HG03196 (cell line): Measurements from ENCODE around the gene MRPL23.

Experiments
- ATAC-seq: cut with Tn5 transposase; IDR thresholded peaks from one replicate; pipeline ENCODE4 v1.9.1; 2021; ENCODE audit not compliant: unreplicated experiment

The MRPL23 gene

DNA sequence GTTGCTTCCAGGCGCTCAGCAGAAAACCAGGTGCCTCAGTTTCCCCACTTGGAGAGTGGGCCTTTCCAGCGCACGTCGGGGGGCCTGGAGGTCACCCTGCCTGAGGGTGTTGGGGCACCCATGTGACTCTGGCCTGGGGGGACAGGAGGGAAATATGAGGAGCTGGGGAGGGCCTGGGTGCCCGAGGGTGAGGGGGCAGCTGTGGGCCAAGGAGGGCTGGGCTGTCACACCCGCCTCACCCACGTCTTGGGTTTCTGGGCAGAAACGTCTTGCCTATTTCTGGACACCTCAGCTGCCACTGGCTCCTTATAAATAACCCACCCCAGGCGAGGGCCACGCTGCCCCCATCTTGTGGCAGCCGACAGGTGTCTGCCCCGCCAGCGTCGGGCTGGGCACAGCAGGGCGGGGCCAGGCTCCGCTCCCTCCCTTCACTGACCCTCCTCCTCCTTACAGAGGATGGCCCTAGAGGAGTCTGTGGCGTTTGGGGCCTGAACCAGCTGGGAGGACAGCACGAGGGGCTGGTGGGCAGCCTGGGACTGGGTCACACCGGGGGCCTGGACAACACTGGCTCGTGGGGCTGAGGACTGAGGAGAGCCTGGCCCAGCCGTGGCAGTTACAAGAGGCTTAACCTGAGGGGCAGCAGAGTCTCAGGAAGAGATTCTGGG lies 26.1 kb upstream of the MRPL23 start:
- no peak for ATAC-seq

DNA sequence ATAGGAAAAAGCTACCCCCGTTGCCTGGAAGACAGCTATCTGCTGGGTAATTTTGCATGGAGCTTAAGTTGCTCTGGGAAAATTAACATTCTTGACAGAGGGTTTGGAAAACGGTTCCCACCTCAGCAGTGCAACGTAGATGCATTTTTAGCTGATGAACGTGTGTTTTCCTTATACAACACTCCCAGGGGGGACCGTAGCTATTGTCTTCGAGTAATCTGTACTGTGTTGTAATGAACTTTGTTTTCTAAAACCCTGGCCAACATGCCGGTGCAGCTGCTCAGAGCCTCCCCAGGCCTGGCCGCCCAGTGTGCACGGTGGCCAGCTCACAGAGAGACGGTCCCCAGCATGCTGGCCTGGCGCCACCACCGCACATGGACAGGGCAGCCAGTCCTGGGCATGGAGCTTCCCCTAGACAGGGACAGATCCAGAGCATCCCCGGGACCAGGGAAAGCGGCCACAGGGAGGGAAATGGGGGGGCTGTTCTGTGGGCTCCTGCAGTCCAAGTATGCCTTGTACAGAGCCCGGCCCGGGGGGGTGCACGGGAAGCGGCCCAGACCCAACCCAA lies 25.5 kb upstream of the MRPL23 start:
- no peak for ATAC-seq

DNA sequence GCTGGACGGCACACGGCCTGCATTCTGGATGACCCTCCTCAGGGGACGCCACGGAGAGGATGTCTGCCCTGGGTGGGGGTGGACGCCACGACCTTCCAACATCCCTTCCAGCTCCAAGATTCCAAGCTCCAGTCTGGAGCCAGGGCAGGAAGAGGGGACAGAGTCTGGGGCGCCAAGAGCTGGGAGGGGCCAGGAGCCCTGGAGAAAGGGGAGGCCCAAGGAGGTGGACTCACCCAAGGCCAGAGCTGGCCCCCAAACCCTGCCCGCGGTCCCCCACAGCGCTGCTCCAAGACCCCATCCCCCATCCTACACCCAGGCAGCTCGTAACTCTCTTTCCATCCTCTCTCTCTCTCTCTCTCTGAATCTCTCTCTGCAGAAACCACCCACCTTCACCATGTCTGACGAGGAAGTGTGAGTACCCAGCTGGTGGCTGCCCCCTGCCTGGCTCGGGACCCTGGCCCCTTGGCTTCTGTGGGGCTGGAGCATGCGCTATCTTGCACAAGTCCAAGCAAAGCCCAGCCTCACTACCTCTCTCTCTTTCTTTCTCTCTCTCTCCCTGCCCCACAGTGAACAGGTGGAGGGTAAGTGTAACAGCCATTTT lies 24.6 kb upstream of the MRPL23 start:
- ATAC-seq: no peak

DNA sequence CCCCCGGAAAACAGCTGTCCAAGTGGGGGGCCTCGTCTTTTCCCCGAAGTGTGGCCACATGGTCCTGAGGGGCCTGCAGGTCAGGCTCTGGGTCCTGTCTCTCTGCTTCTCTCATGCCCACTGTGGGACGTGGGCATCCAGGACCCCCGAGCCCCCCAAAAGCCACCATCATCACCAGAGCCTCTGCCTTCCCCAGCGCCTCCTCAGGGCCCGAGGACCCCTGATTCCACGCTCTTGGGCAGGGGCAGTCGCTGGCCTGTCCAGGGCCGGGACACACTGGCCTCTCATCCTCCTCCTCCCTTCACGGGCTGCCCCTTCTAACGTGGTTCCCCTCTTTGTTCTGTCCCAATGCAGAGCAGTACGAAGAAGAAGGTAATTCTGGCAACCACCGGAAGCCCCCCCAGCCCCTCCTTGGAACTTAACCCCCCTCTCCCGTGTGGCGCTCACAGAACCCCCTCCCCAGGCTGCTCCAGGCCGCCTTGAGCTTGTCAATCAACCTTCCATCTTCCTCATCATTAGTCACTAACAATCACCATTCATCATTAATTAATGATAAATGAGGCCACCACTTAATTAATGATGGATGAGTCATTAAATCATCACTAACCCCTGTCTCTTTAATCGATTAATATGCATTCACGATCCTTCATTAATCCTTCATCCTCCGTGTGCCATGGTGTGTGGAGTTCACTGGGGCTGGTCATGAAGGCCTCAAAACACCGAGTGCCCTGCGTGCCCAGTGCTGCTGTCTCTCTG lies 23.8 kb upstream of the MRPL23 start:
- no peak for ATAC-seq

DNA sequence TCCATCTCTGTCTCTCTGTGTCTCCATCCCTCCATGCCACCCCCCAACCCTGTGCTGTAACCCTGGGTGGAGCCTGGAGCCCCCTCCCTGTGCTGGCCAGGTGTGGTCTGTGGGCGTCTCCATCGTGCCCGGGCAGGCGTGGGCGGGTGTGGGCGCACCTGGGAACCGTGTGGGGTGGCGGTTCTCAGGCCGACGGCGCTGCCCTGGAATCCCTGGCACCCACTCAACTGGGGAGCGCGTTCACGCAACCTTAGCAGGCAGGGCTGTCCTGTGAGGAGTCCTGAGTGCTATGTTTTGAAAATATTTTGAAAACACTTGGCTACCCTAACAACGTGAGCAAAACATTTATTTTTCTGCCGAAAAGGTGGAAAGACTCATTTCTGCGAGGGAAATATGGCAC lies 23.0 kb upstream of the MRPL23 start:
- ATAC-seq: no peak

DNA sequence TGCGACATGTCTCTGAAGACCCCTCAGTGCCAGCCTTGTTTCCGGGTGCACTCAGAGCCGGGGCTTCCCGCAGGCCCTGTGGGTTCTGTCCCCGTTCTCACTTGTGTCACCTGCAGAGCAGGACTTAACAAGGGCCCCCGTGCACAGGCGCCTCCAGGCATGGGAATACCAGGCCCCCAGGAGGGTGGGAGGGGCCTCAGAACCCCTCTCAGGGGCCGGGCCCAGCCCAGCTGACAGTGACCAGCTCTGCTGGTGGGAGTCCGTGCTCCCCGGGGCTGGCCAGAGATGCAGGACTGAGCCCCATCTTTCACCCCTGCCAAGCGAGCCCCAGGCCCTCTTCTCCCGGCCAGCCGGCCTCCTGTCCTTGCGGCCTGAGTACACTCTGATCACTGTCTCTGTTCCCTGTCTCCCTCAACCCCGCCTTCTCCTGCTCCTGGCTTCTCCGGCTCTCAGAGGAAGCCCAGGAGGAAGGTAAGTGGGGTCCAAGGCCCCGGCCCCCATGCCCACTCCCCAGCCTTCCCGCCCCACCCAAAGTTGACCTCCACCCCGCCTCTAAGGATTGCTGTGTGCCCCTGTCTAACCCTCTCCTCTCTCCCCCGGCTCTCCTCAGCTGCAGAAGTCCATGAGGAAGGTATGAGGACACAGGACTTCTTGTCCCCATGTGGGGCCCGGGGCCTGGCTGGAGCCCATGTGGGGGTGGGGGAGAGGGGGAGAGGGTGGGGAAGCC lies 22.3 kb upstream of the MRPL23 start:
- ATAC-seq: no peak

DNA sequence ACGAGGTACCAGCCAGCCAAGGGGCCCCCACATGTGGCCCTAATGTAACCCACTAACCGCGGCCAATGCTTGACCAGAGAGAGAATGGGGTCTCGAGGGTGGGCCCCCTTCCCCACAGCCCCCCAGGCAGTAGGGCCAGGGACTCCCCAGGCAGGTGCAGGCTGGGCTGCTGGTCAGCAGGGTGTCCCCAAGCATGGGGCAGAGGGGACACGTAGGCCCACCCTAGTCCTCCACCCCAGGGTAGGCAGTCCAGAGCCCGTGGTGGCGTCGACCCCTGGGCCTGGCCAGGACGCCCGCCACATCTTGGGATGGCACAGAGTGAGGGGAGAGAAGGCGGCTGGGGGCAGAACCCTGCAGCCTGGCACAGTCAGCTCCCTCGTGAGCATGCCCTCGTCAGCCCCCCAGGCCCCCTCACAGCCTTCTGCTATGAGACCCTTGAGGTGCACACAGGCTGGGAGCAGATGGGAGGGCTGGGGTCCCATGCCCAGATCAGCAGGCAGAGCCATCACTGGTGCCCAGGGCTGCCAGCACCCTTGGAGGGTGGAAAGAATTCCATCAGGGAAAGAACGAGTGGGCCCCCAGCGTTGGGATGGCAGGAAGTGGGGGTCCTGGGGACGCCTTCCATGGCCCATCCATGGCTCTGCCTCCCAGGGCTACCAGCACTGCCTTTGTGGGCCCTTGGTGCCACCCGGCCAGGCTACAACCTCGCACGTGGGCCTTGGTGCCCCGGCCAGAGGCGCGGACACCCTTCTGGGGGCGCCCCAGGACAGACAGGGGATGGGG lies 21.6 kb upstream of the MRPL23 start:
- ATAC-seq: no peak

DNA sequence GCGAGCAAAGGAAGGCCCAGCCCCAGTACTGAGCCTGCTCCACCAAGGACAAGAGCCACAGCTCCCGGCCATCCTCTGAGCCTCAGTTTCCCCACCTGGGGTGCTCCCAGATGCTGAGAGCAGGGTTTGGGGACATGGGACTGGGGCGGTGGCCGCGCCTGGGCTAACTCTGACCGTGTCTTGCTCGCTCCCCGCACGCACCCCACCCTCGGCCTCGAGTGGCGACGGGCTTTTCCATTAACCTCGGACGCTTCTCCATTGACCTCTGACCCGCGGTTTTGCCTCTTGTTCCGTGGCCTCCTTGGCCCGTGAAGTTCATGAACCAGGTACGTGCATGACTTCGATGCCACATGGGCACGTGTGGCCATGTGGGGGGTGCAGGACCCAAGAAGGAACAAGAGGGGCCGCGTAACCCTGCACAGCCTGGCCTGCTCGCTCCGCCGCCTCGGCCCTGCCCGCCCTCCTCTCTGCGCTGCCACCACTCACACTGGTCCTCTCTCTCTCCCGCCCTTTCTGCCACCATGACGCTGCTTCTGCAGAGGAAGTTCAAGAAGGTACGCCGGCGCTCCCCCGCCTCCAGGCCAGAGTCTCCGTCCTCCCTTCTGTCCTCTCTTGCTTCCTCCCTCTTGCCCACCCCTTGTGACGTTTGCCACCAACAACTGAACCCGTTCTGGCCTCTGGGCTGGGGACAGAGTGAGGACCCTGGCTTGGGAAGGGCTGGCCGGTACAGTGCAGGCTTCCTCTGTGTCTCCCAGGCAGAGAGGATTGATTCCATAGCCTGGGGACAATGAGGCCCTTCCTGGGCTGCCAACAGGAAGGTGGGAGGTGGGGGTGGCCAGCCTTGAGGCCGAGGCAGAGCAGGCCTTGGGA lies 20.7 kb upstream of the MRPL23 start:
- ATAC-seq: no peak

DNA sequence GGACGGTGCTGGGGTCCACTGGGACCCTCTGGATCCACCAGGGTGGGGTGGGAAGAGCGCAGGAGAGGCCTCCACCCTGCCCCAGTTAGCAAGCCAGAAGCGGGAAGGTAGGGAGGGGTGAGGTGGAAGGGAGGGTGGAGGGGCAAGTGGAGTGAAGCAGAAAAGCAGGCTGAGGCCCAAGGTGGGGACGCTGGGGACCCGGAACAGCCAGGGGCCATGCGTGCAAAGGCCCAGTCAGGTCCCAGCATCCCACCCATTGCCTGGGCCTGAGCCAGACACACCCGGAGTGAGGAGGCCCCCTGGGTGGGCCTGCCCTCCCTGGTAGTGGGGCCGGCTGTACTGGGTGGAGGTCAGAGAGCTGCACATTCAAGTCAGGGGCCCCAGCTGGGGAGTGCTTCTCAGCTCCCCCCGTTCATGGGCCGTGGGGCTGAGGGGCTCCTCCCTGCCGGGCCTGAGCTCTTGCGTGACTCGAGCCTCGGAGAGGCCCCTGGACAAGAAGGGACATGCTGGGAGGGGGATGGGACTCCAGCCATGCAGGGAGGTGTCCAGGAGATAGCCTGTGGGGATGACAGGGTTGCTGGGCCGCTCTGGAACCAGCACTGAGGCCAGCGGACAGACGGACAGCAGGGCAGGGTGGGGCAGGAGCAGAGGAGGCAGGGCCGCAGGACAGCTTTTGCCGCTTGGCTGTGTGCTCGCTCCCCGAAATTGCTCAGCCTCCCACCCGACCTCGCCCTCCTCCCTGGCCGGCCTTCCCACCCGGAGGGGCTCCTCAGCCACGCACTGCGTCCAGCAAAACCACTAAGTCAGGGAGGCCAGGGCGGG lies 19.9 kb upstream of the MRPL23 start:
- ATAC-seq: no peak

DNA sequence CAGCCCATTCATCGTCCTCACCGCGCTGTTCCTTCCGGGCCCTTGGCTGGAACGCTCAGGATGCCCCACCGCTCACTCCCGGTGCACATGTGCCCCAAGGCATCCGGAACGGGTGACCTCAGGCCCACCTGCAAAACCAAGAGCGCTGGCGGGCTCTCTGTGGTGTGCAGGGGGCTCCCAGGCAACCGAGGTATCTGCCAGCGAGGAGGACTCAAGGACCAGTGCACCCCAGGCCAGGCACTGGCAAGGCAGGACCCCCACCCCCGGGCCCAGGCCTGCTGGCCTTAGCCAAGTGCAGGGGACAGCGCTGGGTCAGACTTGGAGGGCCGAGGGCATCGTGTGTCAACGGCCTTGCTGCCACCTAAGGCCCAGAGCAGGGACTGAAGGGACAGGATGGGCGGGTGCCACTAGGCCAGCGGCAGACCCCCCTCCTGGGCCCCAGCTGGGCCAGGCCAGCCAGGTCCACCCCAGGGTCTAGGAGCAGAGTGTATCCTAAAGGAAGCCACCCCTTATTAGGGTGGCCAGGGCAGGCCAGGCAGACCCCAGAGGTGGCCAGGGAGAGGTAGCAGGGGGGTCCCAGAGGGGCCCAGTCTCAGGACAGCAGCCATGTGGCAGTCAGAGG lies 19.2 kb upstream of the MRPL23 start:
- ATAC-seq: no peak

DNA sequence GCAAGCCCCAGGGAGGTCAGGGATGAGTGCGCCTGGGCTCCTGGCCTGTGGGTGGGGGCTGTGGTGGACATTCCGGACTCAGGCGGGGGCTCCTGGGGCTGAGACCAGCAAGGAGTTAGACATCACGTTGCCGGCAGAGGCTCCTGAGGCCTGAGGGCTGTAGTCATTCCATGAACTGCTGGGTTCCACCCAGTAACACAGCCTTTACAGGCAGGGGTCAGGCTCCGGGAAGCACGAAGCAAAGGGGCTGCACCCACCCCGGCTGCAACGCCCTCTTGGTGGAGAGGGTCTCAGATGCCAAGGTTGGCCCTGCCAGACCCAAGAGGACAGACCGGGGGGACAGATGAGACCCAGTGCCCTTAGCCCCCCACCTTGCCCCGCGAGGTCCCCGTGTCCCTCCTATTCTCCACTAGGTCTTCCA lies 18.7 kb upstream of the MRPL23 start:
- no peak for ATAC-seq

DNA sequence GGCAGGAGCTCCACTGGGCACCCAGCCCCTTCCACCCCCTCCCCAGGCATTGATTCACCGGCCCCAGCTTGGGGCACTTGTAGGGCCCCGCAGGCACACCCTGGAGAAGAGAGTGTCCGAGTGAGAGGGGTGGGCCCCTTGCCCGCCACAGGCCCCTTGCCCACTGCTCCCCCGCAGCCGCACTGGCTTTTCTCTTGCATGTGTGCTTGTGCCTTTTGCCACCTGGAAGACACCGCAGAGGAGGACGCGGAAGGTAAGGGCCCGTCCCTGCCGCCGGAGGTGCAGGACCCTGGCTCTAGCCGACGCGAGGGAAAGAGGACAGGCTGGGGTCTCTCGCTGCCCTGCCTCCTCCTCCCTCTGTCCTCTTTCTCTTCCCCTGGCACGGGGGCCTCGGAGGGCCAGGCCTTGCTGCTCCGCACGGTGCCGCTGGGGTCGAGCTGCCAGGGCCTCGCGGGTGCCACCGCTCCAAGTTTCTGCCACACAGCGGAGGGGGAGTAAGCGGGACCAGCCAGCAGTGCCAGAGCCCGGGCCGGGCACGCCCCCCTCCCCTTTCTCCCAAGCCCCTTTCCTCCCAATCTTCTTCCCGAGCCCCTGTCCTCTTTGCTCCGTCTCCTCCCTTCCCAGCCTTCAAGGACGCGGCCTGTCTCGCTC lies 18.1 kb upstream of the MRPL23 start:
- no peak for ATAC-seq

DNA sequence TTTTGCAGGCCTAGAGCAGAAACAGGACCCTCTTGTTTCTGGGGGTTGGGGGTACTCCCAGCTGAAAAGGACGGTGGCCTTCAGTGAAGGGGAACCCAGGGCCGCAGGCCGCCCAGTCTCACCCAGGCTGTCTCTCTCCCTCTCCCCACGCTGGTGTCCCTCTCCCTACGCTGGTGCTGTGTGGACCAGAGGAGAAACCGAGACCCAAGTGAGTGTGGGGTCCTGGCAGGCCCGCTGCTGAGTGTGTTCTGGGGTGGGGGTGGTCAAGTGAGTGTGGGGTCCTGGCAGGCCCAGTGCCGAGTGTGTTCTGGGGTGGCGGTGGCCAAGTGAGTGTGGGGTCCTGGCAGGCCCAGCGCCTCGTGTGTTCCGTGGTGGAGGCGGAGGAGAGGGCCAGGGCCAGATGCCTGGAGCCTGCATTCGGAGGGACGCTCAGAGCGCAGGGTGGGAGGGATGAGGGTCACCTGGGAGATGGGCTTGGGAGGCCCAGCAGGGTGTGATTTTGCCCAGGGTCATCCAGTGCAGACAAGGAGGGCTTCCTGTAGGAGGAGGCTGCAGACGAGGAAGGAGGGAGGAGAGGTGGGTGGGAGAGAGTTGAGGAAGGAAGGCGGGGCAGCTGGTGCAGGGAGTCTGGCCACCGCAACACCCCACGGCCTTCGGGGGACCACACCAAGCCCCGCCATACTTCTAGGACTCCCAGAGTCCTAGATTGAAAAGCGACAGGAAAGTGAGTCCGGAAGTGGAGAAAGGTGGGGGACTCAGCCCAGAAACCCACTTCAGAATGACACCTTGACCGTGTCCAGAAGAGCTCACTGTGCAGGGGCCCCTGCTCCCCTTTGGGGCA lies 17.3 kb upstream of the MRPL23 start:
- no peak for ATAC-seq

DNA sequence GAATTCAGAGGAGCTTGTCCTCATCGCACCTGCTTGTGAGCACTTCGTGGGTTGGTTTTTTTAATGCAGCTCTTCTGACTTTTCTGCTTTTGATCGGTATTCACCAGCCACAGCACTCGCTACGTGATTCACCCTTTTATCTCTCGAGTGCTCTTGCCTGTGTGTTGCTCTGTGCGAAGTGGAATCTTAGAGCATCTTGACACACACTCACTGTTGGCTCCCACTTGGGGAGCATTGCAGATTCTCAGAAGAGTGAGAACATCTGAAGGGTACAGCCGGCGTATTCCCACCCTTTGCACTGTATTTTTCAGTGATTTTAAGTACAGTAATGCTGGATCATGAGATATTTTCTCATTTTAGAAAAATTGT lies 16.7 kb upstream of the MRPL23 start:
- no peak for ATAC-seq

DNA sequence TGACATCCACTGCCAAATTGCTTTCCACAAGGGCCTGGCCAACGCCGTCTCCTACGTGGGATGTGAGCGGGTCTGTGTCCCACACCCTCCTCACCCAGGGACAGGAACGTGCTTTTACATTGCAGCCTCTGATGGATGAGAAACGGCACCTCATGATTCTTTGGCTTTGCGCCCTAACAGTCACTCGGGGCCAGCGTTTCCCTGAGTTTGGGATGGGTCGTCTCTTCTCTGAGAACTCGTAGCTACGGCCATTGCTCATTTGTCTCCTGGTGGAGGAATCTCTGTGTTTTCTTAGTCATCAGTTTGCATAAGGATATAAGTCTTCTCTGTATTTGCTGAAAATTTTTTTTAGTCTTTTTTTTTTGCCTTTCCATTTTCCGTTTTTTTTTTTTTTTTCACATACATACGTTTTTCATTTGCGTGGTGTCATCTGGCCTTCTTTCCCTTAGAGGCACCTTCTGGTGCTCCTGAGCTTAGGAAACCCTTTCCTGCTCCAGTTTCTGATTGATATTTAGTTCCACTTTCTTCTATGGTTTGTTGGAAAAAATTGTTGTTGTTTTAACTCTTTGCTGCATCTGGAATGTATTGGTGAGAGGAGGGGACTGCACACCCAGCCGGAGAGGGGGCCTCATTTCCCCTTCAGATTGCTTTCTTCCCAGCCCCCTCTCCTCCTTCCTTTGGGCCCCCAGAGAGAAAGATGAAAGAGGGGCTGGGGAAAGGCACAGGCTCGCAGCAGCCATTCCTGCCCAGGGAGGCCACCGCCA lies 15.6 kb upstream of the MRPL23 start:
- no peak for ATAC-seq

DNA sequence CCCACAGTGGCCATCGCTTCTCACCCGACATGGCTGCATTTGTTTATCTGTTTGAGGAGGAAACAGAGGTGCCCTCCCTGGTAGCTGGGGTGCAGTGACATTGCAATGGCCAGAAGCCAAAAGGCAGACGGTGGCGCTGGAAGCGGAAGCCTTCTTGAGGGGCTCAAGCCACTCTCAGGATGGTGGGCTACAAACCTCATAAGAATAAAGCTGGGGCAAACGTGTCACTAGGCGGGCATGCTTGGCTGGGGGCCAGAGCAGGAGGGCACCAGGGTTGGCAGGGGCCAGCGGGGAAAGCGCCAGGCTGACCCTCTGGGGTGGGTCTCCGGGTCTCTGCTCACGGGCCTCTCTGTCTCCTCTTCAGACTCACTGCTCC lies 15.0 kb upstream of the MRPL23 start:
- ATAC-seq: no peak
